Activated effector memory CD4-positive, alpha-beta T cell treated with Interleukin-2 at 50 U/mL for 16 hours (primary cell): Measurements from ENCODE around the gene NSUN2.

ENCODE experiments used
- DNase-seq: peaks from one replicate; pipeline ENCODE4 v3.0.0-alpha.2; 2020

NSUN2 gene

DNA sequence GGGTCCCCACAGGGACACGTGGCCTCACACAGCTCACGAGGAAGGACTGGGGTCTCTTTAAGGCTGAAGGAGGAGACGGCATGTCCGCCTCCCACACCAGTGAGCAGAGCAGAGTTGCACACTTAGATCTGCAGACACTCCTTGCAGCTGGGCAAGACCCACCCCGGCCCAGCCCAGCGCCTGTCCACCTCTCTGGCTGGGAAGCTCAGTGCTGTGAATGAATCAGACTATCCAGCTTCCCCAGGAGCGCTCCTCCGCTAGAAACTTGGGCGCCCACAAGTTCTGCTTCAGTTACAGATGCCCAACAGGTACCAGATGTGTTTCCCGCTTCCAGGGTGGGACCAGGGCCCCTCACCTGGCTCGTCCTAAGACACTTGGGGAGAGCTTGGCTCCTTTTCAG is 78.9 kb downstream of the NSUN2 start:
- DNase-seq: no peak

DNA sequence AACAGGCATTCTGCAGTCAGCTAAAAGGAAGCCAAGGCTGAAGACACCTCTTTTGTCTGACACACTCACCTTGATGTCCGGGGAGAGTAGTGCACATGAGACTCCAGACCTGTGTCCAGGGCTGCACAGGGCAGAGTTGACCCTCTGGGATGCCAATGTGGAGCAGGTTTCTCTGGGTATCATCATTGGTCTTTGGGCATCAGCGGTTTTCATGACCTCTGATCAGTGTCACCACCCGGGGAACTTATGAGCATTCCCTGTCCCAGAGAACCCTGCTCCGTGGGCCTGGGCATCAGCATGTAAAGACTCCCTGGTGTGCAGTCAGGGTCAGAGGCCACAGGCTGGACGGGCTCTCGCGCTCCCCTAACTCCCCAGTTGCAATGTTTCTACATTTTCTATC is 80.2 kb downstream of the NSUN2 start:
- DNase-seq: no peak

DNA sequence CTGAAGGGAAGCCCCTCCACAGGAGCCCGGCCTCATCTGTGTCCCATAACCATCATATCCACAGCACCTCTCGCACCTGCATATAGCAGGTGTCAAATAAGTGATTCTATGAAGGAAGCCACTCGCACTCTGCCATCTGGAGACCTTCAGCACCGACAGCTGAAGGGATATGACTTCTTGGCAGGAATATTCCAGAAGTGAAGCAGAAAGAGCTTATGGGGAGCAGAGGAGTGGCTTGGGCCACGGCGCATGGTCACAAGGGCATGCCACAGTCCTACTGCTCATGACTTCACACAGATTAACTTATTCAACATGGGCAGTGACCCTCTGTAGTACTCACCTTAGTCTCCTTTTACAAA is 80.9 kb downstream of the NSUN2 start:
- no peak for DNase-seq

DNA sequence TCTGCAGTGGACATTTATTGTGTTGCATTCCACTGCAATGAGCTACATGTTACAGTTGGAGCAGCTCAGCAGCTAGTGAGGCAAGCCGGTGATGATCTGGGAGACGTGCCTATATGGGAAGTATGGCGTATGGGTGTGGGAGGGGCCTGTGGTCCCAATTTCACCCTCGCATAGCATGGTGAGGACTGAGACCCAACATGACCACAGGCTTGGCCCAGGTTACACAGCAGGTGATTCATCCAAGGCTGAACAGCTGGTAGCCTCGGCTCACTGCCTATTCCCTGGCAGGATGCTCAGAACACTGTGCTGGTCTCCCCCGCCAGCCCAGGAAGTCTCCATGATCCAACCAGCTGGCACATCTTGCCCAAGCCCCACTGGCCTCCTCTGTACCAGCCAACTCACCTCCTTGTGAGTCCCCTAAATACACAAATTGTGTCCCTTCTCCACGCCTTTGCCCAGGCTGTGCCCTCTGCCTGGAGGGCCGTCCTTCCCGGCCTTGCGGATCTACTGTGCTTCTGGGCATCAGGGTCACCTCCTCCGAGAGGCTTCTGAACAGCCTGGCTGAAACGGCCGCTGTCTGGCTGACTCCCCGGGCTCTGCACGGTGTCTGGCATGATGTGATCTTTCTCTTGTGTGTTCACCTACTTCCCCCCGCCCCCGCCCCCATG is 81.4 kb downstream of the NSUN2 start:
- no peak for DNase-seq

GRCh38 chr5:6550628-6551027 is 82.2 kb downstream of the NSUN2 start:
- no peak for DNase-seq
